HEK293T (cell line): ENCODE measurements around the gene FN3KRP.
A peak's percentile ranks its signal among the peaks of the same experiment; 100 is the strongest.

ENCODE experiments used
- CTCF ChIA-PET: fragments of 350-600 bp; formaldehyde crosslinking; extraction: SDS; loops from one replicate; lab custom pipeline; 2021; ENCODE audit warnings: antibody characterized with exemption, inconsistent platforms; lab: Yijun Ruan, JAX
- POLR2A ChIA-PET: fragments of 350-600 bp; formaldehyde crosslinking; extraction: SDS; loops from one replicate; lab custom pipeline; 2020; ENCODE audit warnings: antibody characterized with exemption, inconsistent platforms; lab: Yijun Ruan, JAX
- DNase-seq: peaks from one replicate; pipeline ENCODE4 v3.0.0; 2012; ENCODE audit warnings: mixed read lengths; ENCODE audit errors: extremely low spot score
- ARNT ChIP-seq: fragments of 450-650 bp; IDR thresholded peaks from 2 replicates; pipeline ENCODE4 v1.6.1; 2017; ENCODE audit warnings: mild to moderate bottlenecking
- BHLHE40 ChIP-seq: fragments of 450-650 bp; IDR thresholded peaks from 2 replicates; pipeline ENCODE4 v1.6.1; 2016; ENCODE audit warnings: mild to moderate bottlenecking, moderate library complexity, borderline replicate concordance
- CTBP1 ChIP-seq: fragments of 450-650 bp; IDR thresholded peaks from 2 replicates; pipeline ENCODE4 v1.6.1; 2016; ENCODE audit warnings: borderline replicate concordance
- ELF4 ChIP-seq: fragments of 450-650 bp; IDR thresholded peaks from 2 replicates; pipeline ENCODE4 v1.6.1; 2017; ENCODE audit warnings: antibody characterized with exemption
- FOXA1 ChIP-seq: fragments of 450-650 bp; IDR thresholded peaks from 2 replicates; pipeline ENCODE4 v1.6.1; 2016; ENCODE audit warnings: mild to moderate bottlenecking
- FOXK2 ChIP-seq: fragments of 450-650 bp; IDR thresholded peaks from 2 replicates; pipeline ENCODE4 v1.6.1; 2016; ENCODE audit warnings: mild to moderate bottlenecking
- FOXM1 ChIP-seq: fragments of 450-650 bp; IDR thresholded peaks from 2 replicates; pipeline ENCODE4 v1.6.1; 2017; ENCODE audit warnings: mild to moderate bottlenecking, borderline replicate concordance
- HDGF ChIP-seq: fragments of 450-650 bp; IDR thresholded peaks from 2 replicates; pipeline ENCODE4 v1.6.1; 2017; ENCODE audit warnings: antibody characterized with exemption, borderline replicate concordance
- L3MBTL2 ChIP-seq: fragments of 450-650 bp; conservative IDR thresholded peaks from 2 replicates; pipeline ENCODE4 v1.6.1; 2016; ENCODE audit warnings: mild to moderate bottlenecking
- LEF1 ChIP-seq: fragments of 450-650 bp; IDR thresholded peaks from 2 replicates; pipeline ENCODE4 v1.6.1; 2017; ENCODE audit warnings: mild to moderate bottlenecking, borderline replicate concordance
- NFRKB ChIP-seq: fragments of 450-650 bp; IDR thresholded peaks from 2 replicates; pipeline ENCODE4 v1.6.1; 2016; ENCODE audit warnings: mild to moderate bottlenecking, moderate library complexity
- SP1 ChIP-seq: fragments of 450-650 bp; IDR thresholded peaks from 2 replicates; pipeline ENCODE4 v1.6.1; 2017
- SUZ12 ChIP-seq: fragments of 450-650 bp; IDR thresholded peaks from 2 replicates; pipeline ENCODE4 v1.6.1; 2016; ENCODE audit warnings: mild to moderate bottlenecking
- TARDBP ChIP-seq: fragments of 450-650 bp; IDR thresholded peaks from 2 replicates; pipeline ENCODE4 v1.6.1; 2016
- ZNF384 ChIP-seq: fragments of 450-650 bp; IDR thresholded peaks from 2 replicates; pipeline ENCODE4 v1.6.1; 2016
- TF ChIP-seq, protein P1 (sequence below): fragments of 450-650 bp; IDR thresholded peaks from 2 replicates; pipeline ENCODE4 v1.6.1; 2016

The FN3KRP gene

DNA sequence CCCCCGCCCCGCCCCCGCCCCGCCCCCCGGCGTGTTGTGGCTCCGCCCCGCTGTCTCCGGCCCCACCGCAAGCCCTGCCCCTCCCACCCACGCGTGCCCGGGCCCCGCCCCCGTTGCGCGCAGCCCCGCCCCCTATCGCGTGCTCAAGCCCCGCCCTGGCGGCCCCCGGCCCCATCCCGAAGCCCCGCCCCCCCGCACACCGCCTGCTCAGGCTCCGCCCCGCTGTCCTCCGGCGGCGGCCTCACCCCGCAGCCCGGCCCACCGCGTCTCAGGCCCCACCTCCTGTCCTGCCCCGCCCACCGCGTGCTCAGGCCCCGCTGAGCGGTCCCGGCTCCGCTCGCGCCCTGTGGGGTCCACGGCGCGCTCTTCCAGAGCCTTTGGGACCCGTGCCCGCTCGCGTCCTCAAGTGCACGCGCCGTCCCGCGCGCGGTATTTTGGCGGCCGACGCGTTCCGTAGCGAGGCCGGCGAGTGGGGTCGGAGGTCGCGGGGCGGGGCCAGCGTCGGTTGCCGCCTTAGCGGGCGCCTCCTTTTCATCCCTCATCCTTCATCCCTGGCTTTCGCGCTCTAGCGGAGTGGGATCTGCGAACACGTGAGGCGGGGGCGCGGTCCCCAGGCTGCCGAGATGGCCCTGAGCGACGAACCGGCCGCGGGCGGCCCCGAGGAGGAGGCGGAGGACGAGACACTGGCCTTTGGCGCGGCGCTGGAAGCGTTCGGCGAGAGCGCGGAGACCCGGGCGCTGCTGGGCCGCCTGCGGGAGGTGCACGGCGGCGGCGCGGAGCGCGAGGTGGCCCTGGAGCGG lies 35.3 kb downstream of the FN3KRP start, which contains the start of gene TBCD:
TSS of gene TBCD (plus strand) at position 495 of the 800 bp plus-strand sequence. CDS start at position 624, 129 bp downstream.
- POLR2A ChIA-PET, result no interaction called here
- TF ChIP-seq LEF1 (no peak), TARDBP (peak; percentile 55; the same call in 1 of the 2 replicates), L3MBTL2 (peak; percentile 96)
- DNase-seq, result peak; percentile 98
- CTCF ChIA-PET, result no interaction called here

DNA sequence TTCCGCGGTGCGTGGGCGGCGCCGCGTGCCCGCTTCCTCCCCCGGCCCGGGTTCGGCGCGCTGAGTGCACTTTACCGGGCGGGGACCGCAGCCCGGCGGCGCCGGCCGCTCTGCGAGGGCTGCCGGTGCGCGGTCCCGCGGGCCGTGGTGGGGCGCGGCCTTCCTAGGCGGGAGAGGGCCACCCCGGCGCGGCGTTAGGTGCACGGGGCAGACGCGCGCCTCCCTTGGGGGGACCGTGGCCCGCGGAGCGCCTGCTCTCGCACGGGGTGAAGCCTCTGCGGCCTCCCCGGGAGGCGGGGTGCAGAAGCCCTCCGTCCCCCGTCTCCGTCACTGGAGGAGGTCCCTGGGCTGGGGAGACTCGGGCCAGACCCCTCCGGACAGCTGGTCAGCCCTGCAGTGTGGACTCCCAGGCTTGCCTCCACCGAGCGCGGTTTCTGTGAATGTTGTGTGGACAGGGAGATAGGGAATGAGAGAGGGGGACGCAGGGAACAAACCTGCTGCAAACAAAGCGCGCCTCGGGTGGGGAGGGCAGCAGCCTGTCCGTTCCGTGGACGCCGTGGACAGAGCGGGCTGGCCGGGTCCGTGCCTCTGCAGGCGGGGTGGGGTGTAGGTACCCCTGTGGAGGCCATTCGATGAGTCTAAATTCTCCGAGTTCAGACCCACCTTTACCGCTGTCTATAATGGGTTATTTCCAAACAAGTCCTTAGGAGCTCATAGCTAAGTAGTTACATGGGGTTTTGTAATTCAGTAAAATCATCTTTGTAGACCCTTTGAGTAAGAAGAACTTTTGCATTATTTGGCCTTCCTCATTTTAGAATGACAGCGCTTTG lies 36.1 kb downstream of the FN3KRP start:
- POLR2A ChIA-PET, result no interaction called here
- DNase-seq, result no peak
- TF ChIP-seq ARNT (no peak), TARDBP (no peak), HDGF (no peak), L3MBTL2 (no peak), FOXM1 (no peak), ELF4 (no peak), SUZ12 (no peak), FOXA1 (no peak), FOXK2 (no peak), CTBP1 (no peak)
- CTCF ChIA-PET, result interaction anchor here (0.6 kb wide), 1 partner anchor 201 kb away, joined by 3 read pairs; no protein-coding TSS in a partner anchor

DNA sequence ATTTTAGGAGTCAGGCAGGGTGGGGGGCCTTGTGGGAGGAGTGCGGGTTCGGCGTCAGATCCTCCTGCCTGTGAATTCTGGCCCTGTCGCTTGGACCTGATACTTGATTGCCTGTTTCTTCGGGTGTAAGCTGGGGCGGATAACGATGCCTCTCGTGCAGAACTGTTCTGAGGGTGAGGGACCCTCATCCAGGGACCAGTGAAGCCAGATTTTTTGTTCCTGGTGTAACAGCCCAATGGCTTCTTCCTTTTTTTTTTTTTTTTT lies 36.6 kb downstream of the FN3KRP start:
- peak; percentile 48; the same call in 1 of the 2 replicates for TF ChIP-seq ZNF384
- TF ChIP-seq CTBP1, result no peak
- TF ChIP-seq HDGF, result no peak
- no peak for TF ChIP-seq BHLHE40
- no peak for DNase-seq
- ChIA-PET POLR2A (no interaction called here), CTCF (interaction anchor here (0.6 kb wide), 1 partner anchor 202 kb away, joined by 3 read pairs; no protein-coding TSS in a partner anchor)

DNA sequence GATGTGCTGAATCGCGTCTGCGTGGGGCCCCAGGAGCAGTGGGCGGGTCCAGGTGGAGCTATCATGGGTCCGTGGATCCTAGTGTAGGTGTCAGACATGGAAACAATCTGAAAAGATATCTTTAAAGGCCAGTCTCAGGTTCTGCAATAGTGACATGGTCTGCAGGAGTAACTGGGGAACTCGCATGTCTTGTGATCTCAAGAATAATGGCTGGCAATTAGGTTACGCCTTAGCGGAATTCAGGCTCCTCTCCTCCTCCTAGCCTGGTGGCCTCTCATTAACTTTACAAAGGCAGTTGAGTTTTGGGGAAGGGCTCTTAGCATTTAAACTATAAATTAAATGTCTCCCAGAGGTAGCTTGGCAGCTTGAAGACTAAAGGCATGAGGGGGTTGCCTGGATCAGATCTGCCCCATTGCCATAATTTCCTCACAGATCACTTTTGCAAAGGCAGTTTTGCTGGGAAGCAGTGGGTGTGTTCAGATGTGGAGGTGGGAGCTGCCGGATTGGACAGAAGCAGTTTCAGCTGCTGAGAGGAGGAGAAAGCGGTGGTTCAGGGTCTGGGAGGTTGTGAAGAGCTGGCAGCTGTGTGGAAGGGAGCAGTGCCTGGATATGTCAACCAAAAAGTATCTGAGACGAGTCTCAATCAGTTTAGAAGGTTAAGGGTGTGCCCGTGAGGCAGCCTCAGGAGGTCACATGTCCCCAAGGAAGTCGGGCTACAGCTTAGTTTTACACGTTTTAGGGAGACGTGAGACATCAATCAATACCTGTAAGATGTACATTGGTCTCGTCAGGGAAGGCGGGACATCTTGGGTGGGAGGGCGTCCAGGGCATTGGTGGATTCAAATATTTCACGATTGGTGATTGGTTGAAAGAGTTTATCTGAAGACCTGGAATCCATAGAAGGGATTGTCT lies 38.0 kb downstream of the FN3KRP start:
- ChIA-PET POLR2A (no interaction called here), CTCF (interaction anchor here (2.4 kb wide), 1 partner anchor 12 kb away, joined by 9 read pairs; no protein-coding TSS in a partner anchor)
- TF ChIP-seq ELF4 (no peak), FOXM1 (peak; percentile 94), SP1 (no peak)
- TF ChIP-seq, protein P1, sequence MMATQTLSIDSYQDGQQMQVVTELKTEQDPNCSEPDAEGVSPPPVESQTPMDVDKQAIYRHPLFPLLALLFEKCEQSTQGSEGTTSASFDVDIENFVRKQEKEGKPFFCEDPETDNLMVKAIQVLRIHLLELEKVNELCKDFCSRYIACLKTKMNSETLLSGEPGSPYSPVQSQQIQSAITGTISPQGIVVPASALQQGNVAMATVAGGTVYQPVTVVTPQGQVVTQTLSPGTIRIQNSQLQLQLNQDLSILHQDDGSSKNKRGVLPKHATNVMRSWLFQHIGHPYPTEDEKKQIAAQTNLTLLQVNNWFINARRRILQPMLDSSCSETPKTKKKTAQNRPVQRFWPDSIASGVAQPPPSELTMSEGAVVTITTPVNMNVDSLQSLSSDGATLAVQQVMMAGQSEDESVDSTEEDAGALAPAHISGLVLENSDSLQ, result peak; percentile 97
- DNase-seq, result peak; percentile 65

DNA sequence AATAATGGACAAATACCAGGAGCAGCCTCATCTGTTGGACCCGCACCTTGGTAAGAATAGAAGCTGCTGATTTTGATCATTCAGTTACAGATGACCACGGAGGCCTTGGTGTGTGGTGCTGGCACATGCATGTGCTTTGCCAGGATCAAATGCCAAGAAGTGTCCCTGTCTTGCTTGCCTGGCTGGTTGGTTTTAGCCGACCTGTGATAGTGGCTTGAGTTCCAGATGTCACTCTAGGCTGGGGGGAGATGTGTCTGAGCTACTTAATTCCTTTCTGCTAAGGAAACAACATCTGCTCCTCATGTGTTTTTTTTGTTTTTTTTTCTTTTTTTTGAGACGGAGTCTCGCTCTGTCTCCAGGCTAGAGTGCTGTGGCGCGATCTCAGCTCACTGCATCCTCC lies 39.7 kb downstream of the FN3KRP start:
- TF ChIP-seq FOXA1 (no peak), ARNT (no peak), L3MBTL2 (no peak), FOXK2 (no peak), ZNF384 (no peak), NFRKB (no peak), CTBP1 (no peak), BHLHE40 (no peak), LEF1 (no peak), ELF4 (no peak), SUZ12 (no peak), HDGF (no peak), TARDBP (no peak), SP1 (no peak), FOXM1 (no peak)
- TF ChIP-seq, protein P1, result no peak
- ChIA-PET POLR2A (no interaction called here), CTCF (interaction anchor here (0.6 to 2.4 kb wide), 2 partner anchors 10 to 13 kb away, joined by 4 to 9 read pairs; no protein-coding TSS in a partner anchor)
- no peak for DNase-seq

DNA sequence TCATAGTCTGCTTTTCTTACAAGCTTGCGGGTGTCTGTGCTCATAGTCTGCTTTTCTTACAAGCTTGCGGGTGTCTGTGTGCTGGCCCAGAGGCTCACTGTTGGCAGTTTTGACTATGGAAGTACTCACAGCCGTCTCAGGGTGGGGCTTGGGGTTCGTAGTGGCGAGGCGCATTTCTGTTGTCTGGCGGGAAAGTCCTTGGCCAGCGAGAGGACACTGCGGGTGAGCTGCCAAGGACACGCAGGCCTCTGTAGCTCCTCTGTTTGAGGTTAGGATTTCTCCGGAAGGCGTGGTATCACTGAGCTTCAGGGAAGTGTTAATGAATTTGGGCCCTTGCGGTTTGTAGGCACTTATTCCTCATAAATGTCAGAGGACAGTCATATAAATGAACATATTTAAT lies 48.9 kb downstream of the FN3KRP start:
- DNase-seq, result no peak
- no peak for TF ChIP-seq ARNT
- no peak for TF ChIP-seq FOXA1
- ChIA-PET POLR2A (no interaction called here), CTCF (interaction anchor here (2.3 kb wide), 1 partner anchor 9 kb away, joined by 9 read pairs; no protein-coding TSS in a partner anchor)
